Caco-2 (cell line): ENCODE measurements around the gene PNLIPRP2. TPM values are rescaled to one million over a fixed set of nuclear protein-coding genes. Genes with fewer than 3 reads are reported as not detected.

Source experiments
- BruUV-seq: library from RNA; stranded (reverse); fragments of 400-500 nt; replicated peaks from 2 replicates; lab custom pipeline; 2021; lab: Mats Ljungman, UMichigan
- CTCF ChIA-PET: fragments of 300-600 bp; sonication (Branson Sonifier 250); formaldehyde crosslinking; loops from one replicate; lab custom pipeline; 2022; ENCODE audit warnings: antibody characterized with exemption; lab: Charles Lee
- POLR2A ChIA-PET: fragments of 300-600 bp; sonication (Branson Sonifier 250); formaldehyde crosslinking; loops from one replicate; lab custom pipeline; 2022; ENCODE audit warnings: antibody characterized with exemption; lab: Charles Lee
- DNase-seq, 2 experiments: peaks; one replicate each; pipeline versions ENCODE4 v3.0.0 to v3.0.0-alpha.2; 2020 to 2022
- H3K27me3 ChIP-seq: replicated peaks from 2 replicates; pipeline ENCODE4 v1.6.0; 2011; ENCODE audit warnings: low read length; ENCODE audit not compliant: control insufficient read depth, insufficient read depth
- H3K36me3 ChIP-seq: 2 replicates; pipeline ENCODE4 v1.5.1; 2011; ENCODE audit warnings: low read length; ENCODE audit not compliant: control insufficient read depth, insufficient read depth
- H3K4me1 ChIP-seq: fragments of 250-450 bp; sonication (Bioruptor Pico); 2 replicates; pipeline ENCODE4 v1.5.1; 2020; ENCODE audit warnings: mild to moderate bottlenecking
- H3K4me3 ChIP-seq: 2 replicates; pipeline ENCODE4 v1.5.1; 2011; ENCODE audit warnings: low read depth, mild to moderate bottlenecking, control low read depth, low read length
- H3K9me3 ChIP-seq: fragments of 250-450 bp; sonication (Bioruptor Pico); 2 replicates; pipeline ENCODE4 v1.5.1; 2020; ENCODE audit warnings: mild to moderate bottlenecking, moderate library complexity
- H3K27ac Mint-ChIP-seq: one replicate; pipeline ENCODE4 v1.8.0; 2022; ENCODE audit warnings: mixed read lengths; ENCODE audit not compliant: unreplicated experiment
- H3K27me3 Mint-ChIP-seq: one replicate; pipeline ENCODE4 v1.8.0; 2022; ENCODE audit warnings: mixed read lengths; ENCODE audit not compliant: insufficient read depth, unreplicated experiment
- H3K36me3 Mint-ChIP-seq: one replicate; pipeline ENCODE4 v1.8.0; 2022; ENCODE audit warnings: mild to moderate bottlenecking, mixed read lengths; ENCODE audit not compliant: insufficient read depth, unreplicated experiment
- H3K4me1 Mint-ChIP-seq: one replicate; pipeline ENCODE4 v1.8.0; 2022; ENCODE audit warnings: low read depth, mixed read lengths; ENCODE audit not compliant: unreplicated experiment
- H3K4me3 Mint-ChIP-seq: one replicate; pipeline ENCODE4 v1.8.0; 2022; ENCODE audit warnings: mild to moderate bottlenecking, moderate library complexity, mixed read lengths; ENCODE audit not compliant: unreplicated experiment
- H3K9me3 Mint-ChIP-seq: one replicate; pipeline ENCODE4 v1.8.0; 2022; ENCODE audit warnings: mixed read lengths; ENCODE audit not compliant: unreplicated experiment
- intact Hi-C: fragments of 100-400 bp; cut with micrococcal nuclease; formaldehyde crosslinking; loops from one replicate; pipeline ENCODE4 v1.10.0; 2022; ENCODE audit not compliant: unreplicated experiment
- total RNA-seq: library from RNA; stranded (reverse); gene quantifications from 2 replicates; pipeline ENCODE4 v1.2.3, GENCODE V29; 2022
- TF ChIP-seq, protein P1 (sequence below), 2 experiments: fragments of 200-600 bp in 1 of 2; IDR thresholded peaks; 1 replicate in 1 of 2; 2 replicates in 1 of 2; pipeline versions ENCODE4 v1.5.1 to v1.8.0; 2011 to 2022; ENCODE audit warnings: antibody characterized with exemption in 1 of 2, control low read depth in 1 of 2, inconsistent platforms in 1 of 2, low read depth in 1 of 2, low read length in 1 of 2, mild to moderate bottlenecking in 1 of 2, moderate library complexity in 1 of 2; ENCODE audit not compliant: insufficient read depth in 1 of 2, severe bottlenecking in 1 of 2, unreplicated experiment in 1 of 2

Gene PNLIPRP2
- total RNA-seq, 1 experiment from 2014 or later, result 1.00 TPM

DNA sequence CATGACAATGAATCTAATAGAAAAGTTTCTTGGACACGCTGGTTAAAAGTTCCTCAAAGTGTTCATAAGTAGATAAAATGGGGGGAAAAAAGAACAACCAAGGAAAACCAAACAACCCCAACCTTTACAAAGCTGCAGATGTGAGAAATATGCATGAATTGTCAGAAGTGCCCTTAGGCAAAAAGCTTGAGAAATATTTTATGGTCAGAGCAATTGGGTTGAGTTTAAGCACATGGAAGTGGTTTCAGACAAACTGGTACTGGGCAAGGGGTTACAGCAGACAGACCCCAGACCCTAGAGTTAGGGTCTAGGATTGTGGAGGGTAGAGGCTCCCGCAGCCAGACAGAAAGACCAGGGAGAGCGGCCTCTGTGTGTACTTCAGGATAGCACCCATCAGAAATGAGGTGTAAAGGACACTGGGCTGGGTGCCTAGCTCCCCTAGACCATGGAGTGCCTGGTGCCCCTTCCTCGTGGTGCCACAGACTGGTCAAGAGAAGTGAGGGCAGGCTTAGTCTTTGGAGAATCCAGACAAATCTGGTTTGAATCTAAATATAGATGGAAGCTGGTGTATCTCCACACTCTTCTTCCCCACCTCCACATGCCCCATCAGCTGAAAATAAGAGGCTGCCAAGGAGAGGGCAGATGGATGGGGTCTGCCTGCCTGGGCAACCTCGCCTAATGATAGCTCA lies 37.3 kb downstream of the PNLIPRP2 start:
- ChIA-PET CTCF (interaction anchor here (1.0 kb wide), 1 partner anchor 517 kb away, joined by 3 read pairs; no protein-coding TSS in a partner anchor), POLR2A (no interaction called here)
- H3K4me1 ChIP-seq, result no peaks in the 10 kb centered on the region
- no peak for DNase-seq
- H3K4me1 Mint-ChIP-seq, result no peaks in the 10 kb centered on the region
- H3K36me3 Mint-ChIP-seq, result no peaks in the 10 kb centered on the region
- no peaks in the 10 kb centered on the region for H3K27me3 ChIP-seq
- intact Hi-C loops, result no loop called here
- H3K9me3 Mint-ChIP-seq, result no peaks in the 10 kb centered on the region
- H3K4me3 Mint-ChIP-seq, result no peak overlapping the region
- no peaks in the 10 kb centered on the region for H3K9me3 ChIP-seq
- H3K27me3 Mint-ChIP-seq, result peaks cover 4% of the 10 kb centered on the region
- no peaks in the 10 kb centered on the region for H3K36me3 ChIP-seq
- H3K27ac Mint-ChIP-seq, result no peak overlapping the region
- BruUV-seq, result no TSS peak
- H3K4me3 ChIP-seq, result no peak overlapping the region
- TF ChIP-seq, protein P1, sequence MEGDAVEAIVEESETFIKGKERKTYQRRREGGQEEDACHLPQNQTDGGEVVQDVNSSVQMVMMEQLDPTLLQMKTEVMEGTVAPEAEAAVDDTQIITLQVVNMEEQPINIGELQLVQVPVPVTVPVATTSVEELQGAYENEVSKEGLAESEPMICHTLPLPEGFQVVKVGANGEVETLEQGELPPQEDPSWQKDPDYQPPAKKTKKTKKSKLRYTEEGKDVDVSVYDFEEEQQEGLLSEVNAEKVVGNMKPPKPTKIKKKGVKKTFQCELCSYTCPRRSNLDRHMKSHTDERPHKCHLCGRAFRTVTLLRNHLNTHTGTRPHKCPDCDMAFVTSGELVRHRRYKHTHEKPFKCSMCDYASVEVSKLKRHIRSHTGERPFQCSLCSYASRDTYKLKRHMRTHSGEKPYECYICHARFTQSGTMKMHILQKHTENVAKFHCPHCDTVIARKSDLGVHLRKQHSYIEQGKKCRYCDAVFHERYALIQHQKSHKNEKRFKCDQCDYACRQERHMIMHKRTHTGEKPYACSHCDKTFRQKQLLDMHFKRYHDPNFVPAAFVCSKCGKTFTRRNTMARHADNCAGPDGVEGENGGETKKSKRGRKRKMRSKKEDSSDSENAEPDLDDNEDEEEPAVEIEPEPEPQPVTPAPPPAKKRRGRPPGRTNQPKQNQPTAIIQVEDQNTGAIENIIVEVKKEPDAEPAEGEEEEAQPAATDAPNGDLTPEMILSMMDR (IDR thresholded peaks at IDR 0.05; ENCODE audit: insufficient read depth in 1 of 2, low read depth in 1 of 2, low read length in 1 of 2, severe bottlenecking in 1 of 2, unreplicated experiment in 1 of 2), result no peak

DNA sequence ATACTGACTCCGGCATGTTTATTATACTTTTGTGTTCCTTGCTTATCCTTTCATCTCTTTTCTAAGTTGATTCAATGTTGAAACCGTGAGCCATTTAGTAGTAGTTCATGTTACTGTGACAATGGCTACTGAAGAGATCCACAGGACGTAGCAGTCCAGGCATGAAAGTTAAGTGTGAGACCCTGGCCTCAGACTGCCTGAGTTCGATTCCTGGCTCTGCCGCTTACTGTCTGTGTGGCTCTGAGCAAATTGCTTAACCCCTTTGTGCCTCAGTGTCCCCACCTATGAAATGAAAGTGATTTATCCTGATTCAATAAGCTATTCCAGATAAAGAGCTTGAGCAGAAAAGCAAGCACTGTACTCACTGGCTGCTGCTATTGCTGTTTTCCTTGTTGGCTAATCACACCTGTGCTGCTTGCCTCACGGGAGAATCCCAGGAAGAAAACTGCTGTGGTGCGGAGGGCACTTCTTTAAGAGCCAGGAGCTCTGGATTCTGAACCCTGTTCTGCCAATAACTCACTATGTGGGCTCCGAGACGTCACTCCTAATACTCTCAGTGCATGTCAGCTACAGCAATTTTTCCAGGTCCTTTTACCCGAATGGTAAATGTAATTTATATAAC lies 38.4 kb downstream of the PNLIPRP2 start:
- H3K27me3 ChIP-seq, result no peaks in the 10 kb centered on the region
- TF ChIP-seq, protein P1 (IDR thresholded peaks at IDR 0.05; ENCODE audit: insufficient read depth in 1 of 2, low read depth in 1 of 2, low read length in 1 of 2, severe bottlenecking in 1 of 2, unreplicated experiment in 1 of 2), result no peak
- POLR2A ChIA-PET, result no interaction called here
- no peaks in the 10 kb centered on the region for H3K4me1 ChIP-seq
- intact Hi-C loops, result no loop called here
- no peak for DNase-seq
- Mint-ChIP-seq H3K27me3 (peaks cover 4% of the 10 kb centered on the region), H3K4me3 (no peak overlapping the region), H3K36me3 (no peaks in the 10 kb centered on the region), H3K9me3 (no peaks in the 10 kb centered on the region), H3K4me1 (no peaks in the 10 kb centered on the region), H3K27ac (no peak overlapping the region)
- no TSS peak for BruUV-seq
- no peak overlapping the region for H3K4me3 ChIP-seq
- CTCF ChIA-PET, result no interaction called here
- no peaks in the 10 kb centered on the region for H3K36me3 ChIP-seq
- H3K9me3 ChIP-seq, result no peaks in the 10 kb centered on the region

DNA sequence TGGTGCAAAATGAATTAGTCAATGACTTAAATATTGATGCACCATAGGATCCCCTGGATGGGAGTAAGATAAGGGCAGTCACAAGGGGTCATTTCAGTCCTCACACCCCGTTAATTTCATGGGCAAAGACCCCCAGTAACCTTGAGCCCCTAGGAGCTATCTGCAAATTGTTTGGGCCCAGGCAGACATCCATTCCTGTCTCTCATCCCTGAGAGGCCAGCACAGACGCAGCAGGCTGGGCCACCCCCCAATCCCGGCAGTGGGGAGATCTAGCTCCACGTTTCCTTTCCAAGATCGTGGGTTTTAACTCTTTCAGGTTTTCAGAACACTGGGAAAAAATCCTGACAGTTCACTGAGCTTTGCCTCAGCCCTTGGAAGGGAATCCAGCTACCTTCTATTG lies 40.1 kb downstream of the PNLIPRP2 start:
- BruUV-seq, result no TSS peak
- H3K4me1 Mint-ChIP-seq, result no peaks in the 10 kb centered on the region
- peaks cover 3% of the 10 kb centered on the region for H3K27me3 Mint-ChIP-seq

More for the DNA sequence above, 40.1 kb downstream of the PNLIPRP2 start:
- ChIA-PET CTCF (interaction anchor here (0.7 to 0.9 kb wide), 2 partner anchors 34 to 128 kb away, joined by 4 to 8 read pairs; no protein-coding TSS in a partner anchor), POLR2A (no interaction called here)
- Histone ChIP-seq H3K27me3 (no peaks in the 10 kb centered on the region), H3K9me3 (no peaks in the 10 kb centered on the region), H3K36me3 (no peaks in the 10 kb centered on the region), H3K4me1 (no peaks in the 10 kb centered on the region), H3K4me3 (no peak overlapping the region)
- no peaks in the 10 kb centered on the region for H3K9me3 Mint-ChIP-seq
- TF ChIP-seq, protein P1 (IDR thresholded peaks at IDR 0.05; ENCODE audit: insufficient read depth in 1 of 2, low read depth in 1 of 2, low read length in 1 of 2, severe bottlenecking in 1 of 2, unreplicated experiment in 1 of 2), result no peak
- no peak for DNase-seq
- no peaks in the 10 kb centered on the region for H3K36me3 Mint-ChIP-seq
- intact Hi-C loops, result no loop called here
- H3K4me3 Mint-ChIP-seq, result no peak overlapping the region
- no peak overlapping the region for H3K27ac Mint-ChIP-seq
